Choroid plexus epithelial cell (primary cell): Measurements from ENCODE around the gene RBM28.

Experiments used
- DNase-seq: peaks from one replicate; pipeline ENCODE4 v3.0.0-alpha.2; 2010; ENCODE audit warnings: low read depth
- H3K4me3 ChIP-seq: 2 replicates; pipeline ENCODE4 v1.5.1; 2011; ENCODE audit warnings: low read depth, mild to moderate bottlenecking, control low read depth, low read length, moderate library complexity
- TF ChIP-seq, protein P1 (sequence below): conservative IDR thresholded peaks from 2 replicates; pipeline ENCODE4 v1.5.1; 2011; ENCODE audit warnings: low read depth, mild to moderate bottlenecking, control low read depth, inconsistent platforms, low read length, moderate library complexity

RBM28 gene

DNA sequence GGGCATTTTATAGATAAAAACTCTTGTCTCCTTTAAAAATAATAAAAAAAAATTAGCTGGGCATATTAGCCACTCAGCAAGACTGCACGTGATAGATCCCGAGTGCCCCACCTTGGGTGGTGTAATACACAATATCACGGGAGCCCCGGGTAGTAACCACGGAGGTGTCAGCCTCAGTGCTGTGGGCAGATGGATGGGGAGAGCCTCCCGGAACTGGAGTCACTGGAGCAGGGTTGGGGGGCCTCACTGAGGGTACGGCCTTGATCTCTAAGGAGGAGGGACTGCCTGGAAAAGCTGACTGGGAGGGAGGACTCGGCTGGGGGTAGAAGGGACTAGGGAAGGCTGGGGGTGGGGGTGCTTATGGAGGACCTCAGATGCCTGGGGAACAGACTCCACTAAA is 90.0 kb downstream of the RBM28 start:
- DNase-seq = no peak

DNA sequence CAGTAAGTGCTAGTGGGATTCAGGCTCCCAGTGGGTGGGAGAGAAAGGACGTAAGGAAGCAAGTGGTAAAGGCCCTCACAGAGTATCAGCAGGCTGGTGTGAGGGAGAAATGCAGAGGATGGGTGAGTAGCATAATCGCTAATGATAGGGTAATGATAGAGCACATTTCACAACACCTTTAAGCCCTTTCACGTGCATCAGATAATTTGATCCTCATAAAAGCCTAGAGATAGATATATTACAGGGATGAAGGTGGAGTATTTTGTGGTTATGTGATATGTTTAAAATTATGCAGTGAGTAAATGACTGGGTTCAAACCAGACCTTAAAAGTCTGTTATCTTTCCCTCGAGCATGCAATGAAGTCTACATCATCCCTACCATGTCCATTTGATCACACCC is 92.4 kb downstream of the RBM28 start:
- no peak for DNase-seq
- H3K4me3 ChIP-seq = no peak overlapping the region
- TF ChIP-seq, protein P1, sequence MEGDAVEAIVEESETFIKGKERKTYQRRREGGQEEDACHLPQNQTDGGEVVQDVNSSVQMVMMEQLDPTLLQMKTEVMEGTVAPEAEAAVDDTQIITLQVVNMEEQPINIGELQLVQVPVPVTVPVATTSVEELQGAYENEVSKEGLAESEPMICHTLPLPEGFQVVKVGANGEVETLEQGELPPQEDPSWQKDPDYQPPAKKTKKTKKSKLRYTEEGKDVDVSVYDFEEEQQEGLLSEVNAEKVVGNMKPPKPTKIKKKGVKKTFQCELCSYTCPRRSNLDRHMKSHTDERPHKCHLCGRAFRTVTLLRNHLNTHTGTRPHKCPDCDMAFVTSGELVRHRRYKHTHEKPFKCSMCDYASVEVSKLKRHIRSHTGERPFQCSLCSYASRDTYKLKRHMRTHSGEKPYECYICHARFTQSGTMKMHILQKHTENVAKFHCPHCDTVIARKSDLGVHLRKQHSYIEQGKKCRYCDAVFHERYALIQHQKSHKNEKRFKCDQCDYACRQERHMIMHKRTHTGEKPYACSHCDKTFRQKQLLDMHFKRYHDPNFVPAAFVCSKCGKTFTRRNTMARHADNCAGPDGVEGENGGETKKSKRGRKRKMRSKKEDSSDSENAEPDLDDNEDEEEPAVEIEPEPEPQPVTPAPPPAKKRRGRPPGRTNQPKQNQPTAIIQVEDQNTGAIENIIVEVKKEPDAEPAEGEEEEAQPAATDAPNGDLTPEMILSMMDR = no peak

More for the DNA sequence above, 90.0 kb downstream of the RBM28 start:
- TF ChIP-seq, protein P1 = no peak
- no peak overlapping the region for H3K4me3 ChIP-seq
